GM20000 (cell line): ENCODE results near the gene PARD3.

ENCODE experiments used
- DNase-seq: peaks from one replicate; pipeline ENCODE4 v3.0.0; 2012; ENCODE audit warnings: low spot score
- CTCF ChIP-seq: IDR thresholded peaks from 2 replicates; pipeline ENCODE4 v1.5.1; 2012; ENCODE audit warnings: mild to moderate bottlenecking, control low read depth; ENCODE audit errors: extremely low read depth, missing control alignments

The PARD3 gene

GRCh38 chr10:34731213-34731612 lies 83.9 kb downstream of the PARD3 start:
- TF ChIP-seq CTCF, result no peak
- DNase-seq, result no peak

- no peak for TF ChIP-seq CTCF
- DNase-seq, result no peak
Observed at GRCh38 chr10:34730726-34731125, 84.4 kb downstream of the PARD3 start.

- DNase-seq, result no peak
Observed at GRCh38 chr10:34729619-34730018, 85.5 kb downstream of the PARD3 start.

GRCh38 chr10:34728361-34728760 lies 86.7 kb downstream of the PARD3 start:
- TF ChIP-seq CTCF, result no peak
- no peak for DNase-seq

More at GRCh38 chr10:34729619-34730018, 85.5 kb downstream of the PARD3 start:
- TF ChIP-seq CTCF, result no peak

- no peak for DNase-seq
- TF ChIP-seq CTCF, result no peak
Observed at GRCh38 chr10:34727595-34728033, 87.5 kb downstream of the PARD3 start.

GRCh38 chr10:34726862-34727261 lies 88.2 kb downstream of the PARD3 start:
- no peak for TF ChIP-seq CTCF
- DNase-seq, result no peak

GRCh38 chr10:34723750-34724149 lies 91.3 kb downstream of the PARD3 start:
- peak; percentile 38 for DNase-seq
- TF ChIP-seq CTCF, result no peak
